Neural crest cell (in vitro differentiated cells): Measurements from ENCODE around the gene SYT17. TPM values are rescaled to one million over a fixed set of nuclear protein-coding genes. Genes with fewer than 3 reads are reported as not detected.

Experiments used
- DNase-seq: peaks from one replicate; pipeline ENCODE4 v3.0.0; 2021; ENCODE audit warnings: low read depth, mixed read lengths, low spot score
- H3K27ac Mint-ChIP-seq: one replicate; pipeline ENCODE4 v1.8.0; 2021; ENCODE audit warnings: mild to moderate bottlenecking, mixed read lengths; ENCODE audit not compliant: unreplicated experiment
- H3K27me3 Mint-ChIP-seq: 2 replicates; pipeline ENCODE4 v1.8.0; 2021; ENCODE audit warnings: low read depth, mild to moderate bottlenecking, mixed read lengths
- H3K36me3 Mint-ChIP-seq: 2 replicates; pipeline ENCODE4 v1.8.0; 2021; ENCODE audit warnings: low read depth, mild to moderate bottlenecking, mixed read lengths
- H3K4me1 Mint-ChIP-seq: 2 replicates; pipeline ENCODE4 v1.8.0; 2021; ENCODE audit warnings: mixed read lengths
- H3K4me3 Mint-ChIP-seq: one replicate; pipeline ENCODE4 v1.8.0; 2021; ENCODE audit warnings: mild to moderate bottlenecking, mixed read lengths
- H3K9me3 Mint-ChIP-seq: 2 replicates; pipeline ENCODE4 v1.8.0; 2021; ENCODE audit warnings: mixed read lengths
- total RNA-seq: library from RNA; stranded (reverse); gene quantifications from 2 replicates; pipeline ENCODE4 v1.2.1, GENCODE V29; 2021
- TF ChIP-seq, protein P1 (sequence below): fragments of 200-600 bp; sonication (generic); conservative IDR thresholded peaks from 2 replicates; pipeline ENCODE4 v1.5.0; 2021; ENCODE audit warnings: antibody characterized with exemption, mild to moderate bottlenecking

Gene SYT17
- total RNA-seq, 1 donor from 2014 or later: 3.1 TPM

DNA sequence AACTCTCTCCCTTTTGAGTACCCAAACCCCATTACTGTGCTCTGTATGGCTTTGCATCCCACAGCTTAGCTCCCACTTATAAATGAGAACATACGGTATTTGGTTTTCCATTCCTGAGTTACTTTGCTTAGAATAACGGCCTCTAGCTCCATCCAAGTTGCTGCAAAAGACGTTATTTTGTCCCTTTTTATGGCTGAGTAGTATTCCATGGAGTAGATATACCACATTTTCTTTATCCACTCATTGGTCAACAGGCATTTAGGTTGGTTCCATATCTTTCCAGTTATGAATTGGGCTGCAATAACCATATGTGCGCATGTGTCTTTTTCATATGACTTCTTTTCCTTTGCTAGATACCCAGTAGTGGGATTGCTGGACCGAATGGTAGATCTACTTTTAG, 19.9 kb upstream of the SYT17 start:
- DNase-seq: no peak
- Mint-ChIP-seq H3K4me1 (peaks cover 5% of the 10 kb centered on the region), H3K36me3 (no peaks in the 10 kb centered on the region), H3K27ac (no peak overlapping the region), H3K9me3 (peaks cover 4% of the 10 kb centered on the region), H3K27me3 (peaks cover 12% of the 10 kb centered on the region), H3K4me3 (no peak overlapping the region)
- TF ChIP-seq, protein P1, sequence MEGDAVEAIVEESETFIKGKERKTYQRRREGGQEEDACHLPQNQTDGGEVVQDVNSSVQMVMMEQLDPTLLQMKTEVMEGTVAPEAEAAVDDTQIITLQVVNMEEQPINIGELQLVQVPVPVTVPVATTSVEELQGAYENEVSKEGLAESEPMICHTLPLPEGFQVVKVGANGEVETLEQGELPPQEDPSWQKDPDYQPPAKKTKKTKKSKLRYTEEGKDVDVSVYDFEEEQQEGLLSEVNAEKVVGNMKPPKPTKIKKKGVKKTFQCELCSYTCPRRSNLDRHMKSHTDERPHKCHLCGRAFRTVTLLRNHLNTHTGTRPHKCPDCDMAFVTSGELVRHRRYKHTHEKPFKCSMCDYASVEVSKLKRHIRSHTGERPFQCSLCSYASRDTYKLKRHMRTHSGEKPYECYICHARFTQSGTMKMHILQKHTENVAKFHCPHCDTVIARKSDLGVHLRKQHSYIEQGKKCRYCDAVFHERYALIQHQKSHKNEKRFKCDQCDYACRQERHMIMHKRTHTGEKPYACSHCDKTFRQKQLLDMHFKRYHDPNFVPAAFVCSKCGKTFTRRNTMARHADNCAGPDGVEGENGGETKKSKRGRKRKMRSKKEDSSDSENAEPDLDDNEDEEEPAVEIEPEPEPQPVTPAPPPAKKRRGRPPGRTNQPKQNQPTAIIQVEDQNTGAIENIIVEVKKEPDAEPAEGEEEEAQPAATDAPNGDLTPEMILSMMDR: no peak

DNA sequence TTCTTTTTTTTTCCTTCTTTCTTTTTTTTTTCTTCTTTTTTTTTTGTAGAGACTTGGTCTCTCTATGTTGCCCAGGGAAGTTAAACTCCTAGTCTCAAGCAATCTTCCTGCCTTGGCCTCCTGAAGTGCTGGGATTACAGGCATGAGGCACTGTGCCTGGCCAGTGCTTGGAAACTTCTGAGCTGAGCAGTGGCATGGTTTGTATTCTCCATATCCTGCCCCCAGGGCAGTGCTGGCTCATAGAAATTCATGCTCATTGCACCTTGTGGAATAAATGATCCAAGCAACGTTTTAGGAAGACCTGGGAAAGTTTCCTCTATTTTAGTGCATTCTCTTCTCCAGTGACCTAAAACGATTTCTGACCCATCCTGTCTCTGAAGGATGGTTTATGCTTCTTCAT, 16.7 kb upstream of the SYT17 start:
- Mint-ChIP-seq H3K4me1 (no peaks in the 10 kb centered on the region), H3K4me3 (no peak overlapping the region), H3K27ac (no peak overlapping the region), H3K9me3 (peaks cover 11% of the 10 kb centered on the region), H3K27me3 (peaks cover 20% of the 10 kb centered on the region), H3K36me3 (no peaks in the 10 kb centered on the region)
- no peak for DNase-seq
- TF ChIP-seq, protein P1: no peak

DNA sequence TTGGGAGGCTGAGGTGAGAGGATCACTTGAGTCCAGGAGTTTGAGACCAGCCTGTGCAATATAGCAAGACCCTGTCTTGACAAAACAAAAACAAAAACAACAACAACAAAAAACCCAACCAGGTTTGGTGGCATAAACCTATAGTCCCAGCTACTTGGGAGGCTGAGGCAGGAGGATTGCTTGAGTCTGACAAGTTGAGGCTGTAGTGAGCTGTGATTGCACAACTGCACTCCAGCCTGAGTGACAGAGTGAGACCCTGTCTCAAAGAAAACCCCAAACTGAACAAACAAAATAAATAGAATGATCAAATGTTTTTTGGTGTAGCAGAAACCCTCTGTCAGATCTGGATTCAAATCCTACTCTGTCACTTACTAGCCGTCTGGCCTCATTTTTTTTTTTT, 16.0 kb upstream of the SYT17 start:
- Mint-ChIP-seq H3K4me1 (no peaks in the 10 kb centered on the region), H3K4me3 (no peak overlapping the region), H3K27me3 (peaks cover 24% of the 10 kb centered on the region), H3K27ac (no peak overlapping the region), H3K9me3 (peaks cover 11% of the 10 kb centered on the region), H3K36me3 (no peaks in the 10 kb centered on the region)
- no peak for DNase-seq
- TF ChIP-seq, protein P1: no peak

DNA sequence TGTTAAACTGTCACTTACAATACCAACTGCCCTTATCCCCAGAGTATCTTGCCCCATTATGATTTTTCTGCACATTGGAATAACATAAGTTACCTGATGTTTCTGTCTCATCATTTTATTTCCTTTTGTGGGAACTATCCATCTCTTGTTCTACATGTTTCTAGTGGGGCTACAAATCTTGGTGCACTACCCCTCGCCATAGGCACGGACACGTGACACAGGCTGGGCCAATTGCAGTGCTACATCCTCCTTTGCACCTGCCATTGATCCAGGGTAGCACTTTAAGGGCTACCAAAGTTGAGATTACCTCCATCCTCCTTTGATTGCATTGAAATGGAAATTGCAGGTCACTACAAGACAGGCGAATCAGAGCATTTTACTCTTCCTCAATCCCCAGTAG, 14.2 kb upstream of the SYT17 start:
- H3K36me3 Mint-ChIP-seq: no peaks in the 10 kb centered on the region
- H3K27me3 Mint-ChIP-seq: peaks cover 28% of the 10 kb centered on the region
- TF ChIP-seq, protein P1: no peak
- no peaks in the 10 kb centered on the region for H3K4me1 Mint-ChIP-seq
- DNase-seq: no peak
- H3K4me3 Mint-ChIP-seq: no peak overlapping the region
- no peak overlapping the region for H3K27ac Mint-ChIP-seq
- peaks cover 9% of the 10 kb centered on the region for H3K9me3 Mint-ChIP-seq

DNA sequence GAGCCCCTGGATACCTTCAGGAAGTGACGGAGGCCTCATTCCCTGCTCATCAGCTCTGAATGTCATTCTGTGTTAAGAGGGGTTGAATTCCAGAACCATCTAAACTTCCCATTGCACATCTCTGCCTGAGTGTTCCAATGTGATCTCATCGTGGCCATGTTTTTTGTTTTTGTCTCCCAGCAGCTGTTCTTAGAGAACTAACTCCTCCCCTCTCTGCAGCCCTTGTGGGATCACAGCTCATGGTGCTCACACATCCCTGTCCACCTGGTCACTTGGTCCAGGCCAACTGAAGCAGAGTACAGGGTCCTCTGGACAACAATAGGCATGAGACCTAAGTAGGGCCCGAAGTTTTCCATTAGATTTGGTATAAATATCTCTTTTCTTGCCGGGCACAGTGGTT, 6.0 kb upstream of the SYT17 start:
- TF ChIP-seq, protein P1: no peak
- Mint-ChIP-seq H3K27me3 (peaks cover 22% of the 10 kb centered on the region), H3K4me3 (no peak overlapping the region), H3K27ac (no peak overlapping the region), H3K36me3 (no peaks in the 10 kb centered on the region), H3K4me1 (no peaks in the 10 kb centered on the region), H3K9me3 (no peaks in the 10 kb centered on the region)
- no peak for DNase-seq

DNA sequence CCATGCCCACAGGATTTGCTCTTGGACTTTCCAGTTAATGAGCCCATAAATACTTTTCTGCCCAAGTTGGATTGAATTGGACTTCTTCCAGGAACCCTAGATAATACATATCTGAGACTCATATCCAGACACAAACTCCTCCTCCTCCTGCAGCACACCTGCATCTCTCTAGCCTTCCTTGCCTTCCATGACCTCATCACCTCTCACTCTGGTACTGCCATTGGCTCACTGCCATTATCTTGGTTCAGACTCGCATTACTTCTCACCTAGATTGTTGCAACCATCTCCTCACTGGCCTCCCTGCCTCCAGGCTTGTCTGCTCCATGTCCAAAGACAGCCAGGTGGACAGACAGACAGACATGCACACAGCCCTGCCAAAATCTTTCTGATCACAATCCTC, 4.8 kb upstream of the SYT17 start:
- Mint-ChIP-seq H3K27me3 (peaks cover 19% of the 10 kb centered on the region), H3K27ac (no peak overlapping the region), H3K4me3 (no peak overlapping the region), H3K4me1 (no peaks in the 10 kb centered on the region), H3K9me3 (no peaks in the 10 kb centered on the region), H3K36me3 (no peaks in the 10 kb centered on the region)
- DNase-seq: no peak
- TF ChIP-seq, protein P1: no peak
